Measurements from ENCODE around the gene HABP2.

HABP2 gene

GRCh38 chr10:113539789-113540188, 13.1 kb upstream of the HABP2 start:
- no peak overlapping the region for H3K9ac ChIP-seq (ENCODE audit: low read depth, low read length)
- no peaks in the 10 kb centered on the region for H4K20me1 ChIP-seq (ENCODE audit: insufficient read depth, low read length)
- ATAC-seq (ENCODE audit: insufficient read depth, low read depth) (no peak), DNase-seq (no peak)
- no peak overlapping the region for H3K4me3 ChIP-seq (ENCODE audit: low read depth in 1 of 2, low read length in 2 of 2)
- TF ChIP-seq CTCF (IDR thresholded peaks at IDR 0.05; ENCODE audit: borderline replicate concordance, extremely low read depth, low read length, poor library complexity, severe bottlenecking) (no peak), EZH2 (IDR thresholded peaks at IDR 0.05; ENCODE audit: borderline replicate concordance, low read depth, low read length, severe bottlenecking) (no peak)
- no peaks in the 10 kb centered on the region for H3K36me3 ChIP-seq (ENCODE audit: insufficient read depth, low read length)
- no peak overlapping the region for H3K27ac ChIP-seq (ENCODE audit: low read length)
- H3K9me3 ChIP-seq (ENCODE audit: insufficient read depth, low read length, severe bottlenecking): no peaks in the 10 kb centered on the region
- no peaks in the 10 kb centered on the region for H3K79me2 ChIP-seq (ENCODE audit: insufficient read depth, low read length)
- no peaks in the 10 kb centered on the region for H3K4me1 ChIP-seq (ENCODE audit: insufficient read depth, low read length)
- H3K27me3 ChIP-seq (ENCODE audit: insufficient read depth, low read length, poor library complexity): peaks cover 5% of the 10 kb centered on the region
- H3K4me2 ChIP-seq (ENCODE audit: insufficient read depth, low read length): no peak overlapping the region
- H2AFZ ChIP-seq (ENCODE audit: low read depth, low read length): no peak overlapping the region

- no peaks in the 10 kb centered on the region for H3K4me1 ChIP-seq (ENCODE audit: insufficient read depth, low read length)
- no peaks in the 10 kb centered on the region for H3K36me3 ChIP-seq (ENCODE audit: insufficient read depth, low read length)
- peaks cover 5% of the 10 kb centered on the region for H3K27me3 ChIP-seq (ENCODE audit: insufficient read depth, low read length, poor library complexity)
- DNase-seq (no peak), ATAC-seq (ENCODE audit: insufficient read depth, low read depth) (no peak)
- H3K27ac ChIP-seq (ENCODE audit: low read length): no peak overlapping the region
- no peaks in the 10 kb centered on the region for H3K79me2 ChIP-seq (ENCODE audit: insufficient read depth, low read length)
- no peak for TF ChIP-seq CTCF (IDR thresholded peaks at IDR 0.05; ENCODE audit: borderline replicate concordance, extremely low read depth, low read length, poor library complexity, severe bottlenecking)
- TF ChIP-seq EZH2 (IDR thresholded peaks at IDR 0.05; ENCODE audit: borderline replicate concordance, low read depth, low read length, severe bottlenecking): no peak
- H2AFZ ChIP-seq (ENCODE audit: low read depth, low read length): no peak overlapping the region
- no peaks in the 10 kb centered on the region for H4K20me1 ChIP-seq (ENCODE audit: insufficient read depth, low read length)
- no peaks in the 10 kb centered on the region for H3K9me3 ChIP-seq (ENCODE audit: insufficient read depth, low read length, severe bottlenecking)
- no peak overlapping the region for H3K4me2 ChIP-seq (ENCODE audit: insufficient read depth, low read length)
- H3K4me3 ChIP-seq (ENCODE audit: low read depth in 1 of 2, low read length in 2 of 2): no peak overlapping the region
- H3K9ac ChIP-seq (ENCODE audit: low read depth, low read length): no peak overlapping the region
Measured at GRCh38 chr10:113540845-113541548, 11.9 kb upstream of the HABP2 start.

- H3K9ac ChIP-seq (ENCODE audit: low read depth, low read length): no peak overlapping the region
- H3K9me3 ChIP-seq (ENCODE audit: insufficient read depth, low read length, severe bottlenecking): no peaks in the 10 kb centered on the region
- H3K27me3 ChIP-seq (ENCODE audit: insufficient read depth, low read length, poor library complexity): peaks cover 5% of the 10 kb centered on the region
- no peak overlapping the region for H3K27ac ChIP-seq (ENCODE audit: low read length)
- H3K79me2 ChIP-seq (ENCODE audit: insufficient read depth, low read length): no peaks in the 10 kb centered on the region
- H3K36me3 ChIP-seq (ENCODE audit: insufficient read depth, low read length): no peaks in the 10 kb centered on the region
- TF ChIP-seq EZH2 (IDR thresholded peaks at IDR 0.05; ENCODE audit: borderline replicate concordance, low read depth, low read length, severe bottlenecking) (no peak), CTCF (IDR thresholded peaks at IDR 0.05; ENCODE audit: borderline replicate concordance, extremely low read depth, low read length, poor library complexity, severe bottlenecking) (no peak)
- no peak overlapping the region for H3K4me3 ChIP-seq (ENCODE audit: low read depth in 1 of 2, low read length in 2 of 2)
- H4K20me1 ChIP-seq (ENCODE audit: insufficient read depth, low read length): no peaks in the 10 kb centered on the region
- DNase-seq (no peak), ATAC-seq (ENCODE audit: insufficient read depth, low read depth) (no peak)
- no peaks in the 10 kb centered on the region for H3K4me1 ChIP-seq (ENCODE audit: insufficient read depth, low read length)
- H3K4me2 ChIP-seq (ENCODE audit: insufficient read depth, low read length): no peak overlapping the region
- H2AFZ ChIP-seq (ENCODE audit: low read depth, low read length): no peak overlapping the region
Measured at GRCh38 chr10:113541549-113541927, 11.3 kb upstream of the HABP2 start.

Measured in DND-41 (cell line).